Neural crest cell (in vitro differentiated cells): ENCODE data around the gene SPOCK1. TPM values are rescaled to one million over a fixed set of nuclear protein-coding genes. Genes with fewer than 3 reads are reported as not detected.

Experiments used
- DNase-seq: peaks from one replicate; pipeline ENCODE4 v3.0.0; 2021; ENCODE audit warnings: low read depth, mixed read lengths, low spot score
- H3K27ac Mint-ChIP-seq: one replicate; pipeline ENCODE4 v1.8.0; 2021; ENCODE audit warnings: mild to moderate bottlenecking, mixed read lengths; ENCODE audit not compliant: unreplicated experiment
- H3K27me3 Mint-ChIP-seq: 2 replicates; pipeline ENCODE4 v1.8.0; 2021; ENCODE audit warnings: low read depth, mild to moderate bottlenecking, mixed read lengths
- H3K36me3 Mint-ChIP-seq: 2 replicates; pipeline ENCODE4 v1.8.0; 2021; ENCODE audit warnings: low read depth, mild to moderate bottlenecking, mixed read lengths
- H3K4me1 Mint-ChIP-seq: 2 replicates; pipeline ENCODE4 v1.8.0; 2021; ENCODE audit warnings: mixed read lengths
- H3K4me3 Mint-ChIP-seq: one replicate; pipeline ENCODE4 v1.8.0; 2021; ENCODE audit warnings: mild to moderate bottlenecking, mixed read lengths
- H3K9me3 Mint-ChIP-seq: 2 replicates; pipeline ENCODE4 v1.8.0; 2021; ENCODE audit warnings: mixed read lengths
- CTCF ChIP-seq: fragments of 200-600 bp; sonication (generic); conservative IDR thresholded peaks from 2 replicates; pipeline ENCODE4 v1.5.0; 2021; ENCODE audit warnings: antibody characterized with exemption, mild to moderate bottlenecking
- total RNA-seq: library from RNA; stranded (reverse); gene quantifications from 2 replicates; pipeline ENCODE4 v1.2.1, GENCODE V29; 2021

SPOCK1 gene
- total RNA-seq, 1 donor from 2014 or later: 89.7 TPM

- H3K36me3 Mint-ChIP-seq: peaks cover 5% of the 10 kb centered on the region
- no peak overlapping the region for H3K4me3 Mint-ChIP-seq
- no peak overlapping the region for H3K27ac Mint-ChIP-seq
- peaks cover 2% of the 10 kb centered on the region for H3K27me3 Mint-ChIP-seq
- H3K4me1 Mint-ChIP-seq: no peaks in the 10 kb centered on the region
- no peaks in the 10 kb centered on the region for H3K9me3 Mint-ChIP-seq
- TF ChIP-seq CTCF: no peak
- no peak for DNase-seq
Measured at GRCh38 chr5:137114529-137114928, 384.6 kb downstream of the SPOCK1 start.

GRCh38 chr5:137113939-137114338, 385.2 kb downstream of the SPOCK1 start:
- DNase-seq: no peak
- Mint-ChIP-seq H3K4me3 (no peak overlapping the region), H3K4me1 (no peaks in the 10 kb centered on the region), H3K27me3 (peaks cover 2% of the 10 kb centered on the region), H3K36me3 (peaks cover 5% of the 10 kb centered on the region), H3K27ac (no peak overlapping the region), H3K9me3 (no peaks in the 10 kb centered on the region)
- TF ChIP-seq CTCF: no peak

GRCh38 chr5:137113161-137113560, 386.0 kb downstream of the SPOCK1 start:
- TF ChIP-seq CTCF: no peak
- Mint-ChIP-seq H3K27ac (no peak overlapping the region), H3K4me3 (no peak overlapping the region), H3K27me3 (peaks cover 2% of the 10 kb centered on the region), H3K9me3 (no peaks in the 10 kb centered on the region), H3K4me1 (no peaks in the 10 kb centered on the region), H3K36me3 (peaks cover 5% of the 10 kb centered on the region)
- no peak for DNase-seq

- Mint-ChIP-seq H3K36me3 (peaks cover 3% of the 10 kb centered on the region), H3K27me3 (peaks cover 5% of the 10 kb centered on the region), H3K27ac (no peak overlapping the region), H3K4me1 (no peaks in the 10 kb centered on the region), H3K4me3 (no peak overlapping the region), H3K9me3 (peaks cover 2% of the 10 kb centered on the region)
- no peak for TF ChIP-seq CTCF
- no peak for DNase-seq
Measured at GRCh38 chr5:137105351-137106035, 393.6 kb downstream of the SPOCK1 start.

- H3K36me3 Mint-ChIP-seq: peaks cover 3% of the 10 kb centered on the region
- no peak overlapping the region for H3K4me3 Mint-ChIP-seq
- no peak for DNase-seq
- H3K4me1 Mint-ChIP-seq: no peaks in the 10 kb centered on the region
- peaks cover 2% of the 10 kb centered on the region for H3K9me3 Mint-ChIP-seq
- TF ChIP-seq CTCF: no peak
- no peak overlapping the region for H3K27ac Mint-ChIP-seq
- peaks cover 3% of the 10 kb centered on the region for H3K27me3 Mint-ChIP-seq
Measured at GRCh38 chr5:137101544-137101943, 397.6 kb downstream of the SPOCK1 start.
